CD4-positive, CD25-positive, alpha-beta regulatory T cell (primary cell): ENCODE measurements around the gene IFNA1. TPM values are rescaled to one million over a fixed set of nuclear protein-coding genes. Genes with fewer than 3 reads are reported as not detected.
A peak's percentile ranks its signal among the peaks of the same experiment; 100 is the strongest.

Source experiments
- ATAC-seq, 2 donors: fragments of 150-1000 bp; cut with Tn5 transposase; one replicate each; pipeline ENCODE4 v1.10.0; 2021; ENCODE audit warnings: low read depth in 2 of 2, moderate number of reproducible peaks in 2 of 2, moderate library complexity in 1 of 2
- DNase-seq, 3 donors: peaks; one replicate each; pipeline versions ENCODE4 v3.0.0 to v3.0.0-alpha.2; 2012 to 2022; ENCODE audit warnings: mixed read lengths in 1 of 3
- H3K27ac ChIP-seq: one replicate; pipeline ENCODE4 v1.7.0; 2013; ENCODE audit warnings: mild to moderate bottlenecking, low read length; ENCODE audit not compliant: insufficient read depth, poor library complexity, severe bottlenecking
- H3K27me3 ChIP-seq: one replicate; pipeline ENCODE4 v1.7.0; 2013; ENCODE audit warnings: low read length; ENCODE audit not compliant: control insufficient read depth, insufficient read depth
- H3K36me3 ChIP-seq: one replicate; pipeline ENCODE4 v1.7.0; 2013; ENCODE audit warnings: mild to moderate bottlenecking, low read length, moderate library complexity; ENCODE audit not compliant: control insufficient read depth, insufficient read depth
- H3K4me1 ChIP-seq: 2 replicates; pipeline ENCODE4 v1.7.0; 2013; ENCODE audit warnings: mild to moderate bottlenecking, low read length; ENCODE audit not compliant: insufficient read depth, control insufficient read depth, poor library complexity, severe bottlenecking
- H3K4me3 ChIP-seq: one replicate; pipeline ENCODE4 v1.7.0; 2013; ENCODE audit warnings: low read depth, mild to moderate bottlenecking, low read length, moderate library complexity
- H3K9me3 ChIP-seq, 2 experiments: 1 replicate in 1 of 2; 2 replicates in 1 of 2; pipeline ENCODE4 v1.7.0; 2013; ENCODE audit warnings: low read length in 2 of 2, mild to moderate bottlenecking in 1 of 2, moderate library complexity in 1 of 2; ENCODE audit not compliant: control insufficient read depth in 2 of 2
- H3K27ac Mint-ChIP-seq, 3 donors: one replicate each; pipeline ENCODE4 v1.8.0; 2020 to 2022; ENCODE audit warnings: mild to moderate bottlenecking in 3 of 3, mixed read lengths in 3 of 3, moderate library complexity in 2 of 3
- H3K27me3 Mint-ChIP-seq: one replicate; pipeline ENCODE4 v1.8.0; 2022; ENCODE audit warnings: mild to moderate bottlenecking, mixed read lengths
- H3K36me3 Mint-ChIP-seq: one replicate; pipeline ENCODE4 v1.8.0; 2020; ENCODE audit warnings: mixed read lengths
- H3K4me1 Mint-ChIP-seq, 4 donors: one replicate each; pipeline ENCODE4 v1.8.0; 2020 to 2022; ENCODE audit warnings: mixed read lengths in 4 of 4, mild to moderate bottlenecking in 1 of 4
- H3K4me3 Mint-ChIP-seq, 4 donors: one replicate each; pipeline ENCODE4 v1.8.0; 2020 to 2022; ENCODE audit warnings: mild to moderate bottlenecking in 4 of 4, mixed read lengths in 4 of 4, moderate library complexity in 3 of 4
- H3K9me3 Mint-ChIP-seq, 7 donors: one replicate each; pipeline ENCODE4 v1.8.0; 2020 to 2022; ENCODE audit warnings: mixed read lengths in 7 of 7, mild to moderate bottlenecking in 3 of 7, moderate library complexity in 2 of 7
- polyA plus RNA-seq, 4 donors: library from polyadenylated mRNA; unstranded; fragments of 300-500 nt; fragmentation: Illumina TruSeq; gene quantifications; one replicate each; pipeline ENCODE4 v1.2.3, GENCODE V29; 2021
- total RNA-seq: library from RNA; stranded (reverse); gene quantifications from one replicate; pipeline ENCODE4 v1.2.3, GENCODE V29; 2022

IFNA1 gene
- total and polyA plus RNA-seq, 5 donors from 2014 or later, result not detected

- H3K27me3 ChIP-seq, result peaks cover 4% of the 10 kb centered on the region
- peaks cover 5% of the 10 kb centered on the region for H3K27me3 Mint-ChIP-seq
- H3K4me3 ChIP-seq, result no peak overlapping the region
- H3K4me1 Mint-ChIP-seq, result no peaks in the 10 kb centered on the region
- no peaks in the 10 kb centered on the region for H3K9me3 ChIP-seq
- DNase-seq (no peak), ATAC-seq (no peak)
- H3K27ac Mint-ChIP-seq, result no peak overlapping the region
- no peaks in the 10 kb centered on the region for H3K4me1 ChIP-seq
- H3K36me3 Mint-ChIP-seq, result no peaks in the 10 kb centered on the region
- no peaks in the 10 kb centered on the region for H3K36me3 ChIP-seq
- no peak overlapping the region for H3K27ac ChIP-seq
- H3K4me3 Mint-ChIP-seq, result no peak overlapping the region
- H3K9me3 Mint-ChIP-seq, result no peaks in the 10 kb centered on the region
Observed at GRCh38 chr9:21477466-21477865, 37.2 kb downstream of the IFNA1 start.

- no peaks in the 10 kb centered on the region for H3K9me3 Mint-ChIP-seq
- ATAC-seq, result no peak
- H3K4me1 ChIP-seq, result no peaks in the 10 kb centered on the region
- H3K4me1 Mint-ChIP-seq, result no peaks in the 10 kb centered on the region
- DNase-seq, result no peak
- peaks cover 3% of the 10 kb centered on the region for H3K27me3 ChIP-seq
- H3K27ac ChIP-seq, result no peak overlapping the region
- no peaks in the 10 kb centered on the region for H3K36me3 Mint-ChIP-seq
- peaks cover 0 to 1% of the 10 kb centered on the region in 2 experiments for H3K9me3 ChIP-seq
- H3K4me3 Mint-ChIP-seq, result no peak overlapping the region
- H3K27ac Mint-ChIP-seq, result no peak overlapping the region
- no peak overlapping the region for H3K4me3 ChIP-seq
- no peaks in the 10 kb centered on the region for H3K36me3 ChIP-seq
- peaks cover under 1% of the 10 kb centered on the region for H3K27me3 Mint-ChIP-seq
Observed at GRCh38 chr9:21479152-21479702, 39.0 kb downstream of the IFNA1 start.

- Histone ChIP-seq H3K4me1 (no peaks in the 10 kb centered on the region), H3K27ac (no peak overlapping the region), H3K27me3 (no peaks in the 10 kb centered on the region), H3K4me3 (no peak overlapping the region), H3K9me3 (peaks cover 0 to 6% of the 10 kb centered on the region in 2 experiments), H3K36me3 (no peaks in the 10 kb centered on the region)
- no peak for ATAC-seq
- Mint-ChIP-seq H3K9me3 (peaks cover 0 to 9% (median 0%) of the 10 kb centered on the region in 7 donors), H3K4me3 (peak overlapping the region in 1 of 4 donors; percentile 44), H3K27ac (no peak overlapping the region), H3K4me1 (no peaks in the 10 kb centered on the region), H3K27me3 (peaks cover 5% of the 10 kb centered on the region), H3K36me3 (no peaks in the 10 kb centered on the region)
- no peak for DNase-seq
Observed at GRCh38 chr9:21481470-21482056, 41.3 kb downstream of the IFNA1 start.

- Histone ChIP-seq H3K27ac (no peak within 1 kb of the TSS), H3K9me3 (peaks cover 0 to 6% of the 10 kb centered on the region in 2 experiments), H3K36me3 (no peaks in the 10 kb centered on the region), H3K4me1 (no peaks in the 10 kb centered on the region), H3K27me3 (no peaks in the 10 kb centered on the region), H3K4me3 (no peak within 1 kb of the TSS)
- Mint-ChIP-seq H3K36me3 (no peaks in the 10 kb centered on the region), H3K27ac (no peak within 1 kb of the TSS), H3K27me3 (peaks cover 5% of the 10 kb centered on the region), H3K9me3 (peaks cover 0 to 9% (median 0%) of the 10 kb centered on the region in 7 donors), H3K4me3 (peak within 1 kb of the TSS in 1 of 4 donors; percentile 44), H3K4me1 (no peaks in the 10 kb centered on the region)
- DNase-seq (no peak), ATAC-seq (no peak)
Observed at GRCh38 chr9:21482213-21482612, 42.0 kb downstream of the IFNA1 start, which contains the start of gene IFNE. TSS of gene IFNE (minus strand) at chr9:21482313. CDS start at chr9:21481694, 619 bp downstream.

Other genes starting within 250 kb of the IFNA1 start
- not detected for gene IFNA7, start 238.2 kb upstream of the IFNA1 start, total RNA-seq
- not detected for gene IFNA7, start 238.2 kb upstream of the IFNA1 start, polyA plus RNA-seq
- not detected for gene IFNA10, start 233.3 kb upstream of the IFNA1 start, total RNA-seq
- gene IFNA10, start 233.3 kb upstream of the IFNA1 start, polyA plus RNA-seq, result not detected
- not detected for gene IFNA16, start 223.1 kb upstream of the IFNA1 start, total RNA-seq
- gene IFNA16, start 223.1 kb upstream of the IFNA1 start, polyA plus RNA-seq, result not detected
- not detected for gene IFNA17, start 212.2 kb upstream of the IFNA1 start, total RNA-seq
- not detected for gene IFNA17, start 212.2 kb upstream of the IFNA1 start, polyA plus RNA-seq
- not detected for gene IFNA14, start 200.4 kb upstream of the IFNA1 start, total RNA-seq
- not detected for gene IFNA14, start 200.4 kb upstream of the IFNA1 start, polyA plus RNA-seq
- gene IFNA5, start 135.1 kb upstream of the IFNA1 start, total RNA-seq, result not detected
- gene IFNA5, start 135.1 kb upstream of the IFNA1 start, polyA plus RNA-seq, result not detected
- gene KLHL9, start 105.0 kb upstream of the IFNA1 start, total RNA-seq, result 13.4 TPM
- gene KLHL9, start 105.0 kb upstream of the IFNA1 start, polyA plus RNA-seq, result 10 to 100 TPM in 3 of 4 donors, 1 to 10 TPM in 1; 9.5 to 19.2 (median 15.9) TPM
- not detected for gene IFNA6, start 89.6 kb upstream of the IFNA1 start, total RNA-seq
- gene IFNA6, start 89.6 kb upstream of the IFNA1 start, polyA plus RNA-seq, result not detected
- not detected for gene IFNA13, start 72.4 kb upstream of the IFNA1 start, total RNA-seq
- gene IFNA13, start 72.4 kb upstream of the IFNA1 start, polyA plus RNA-seq, result not detected
- not detected for gene IFNA2, start 55.0 kb upstream of the IFNA1 start, total RNA-seq
- not detected for gene IFNA2, start 55.0 kb upstream of the IFNA1 start, polyA plus RNA-seq
- gene IFNA8, start 31.3 kb upstream of the IFNA1 start, total RNA-seq, result not detected
- not detected for gene IFNA8, start 31.3 kb upstream of the IFNA1 start, polyA plus RNA-seq
- not detected for gene IFNE, start 41.9 kb downstream of the IFNA1 start, total RNA-seq
- gene IFNE, start 41.9 kb downstream of the IFNA1 start, polyA plus RNA-seq, result not detected